ENCODE measurements around the gene MMD. TPM values are rescaled to one million over a fixed set of nuclear protein-coding genes. Genes with fewer than 3 reads are reported as not detected.
A peak's percentile ranks its signal among the peaks of the same experiment; 100 is the strongest.

The MMD gene
- total RNA-seq, 1 experiment from 2014 or later = 40.8 TPM

DNA sequence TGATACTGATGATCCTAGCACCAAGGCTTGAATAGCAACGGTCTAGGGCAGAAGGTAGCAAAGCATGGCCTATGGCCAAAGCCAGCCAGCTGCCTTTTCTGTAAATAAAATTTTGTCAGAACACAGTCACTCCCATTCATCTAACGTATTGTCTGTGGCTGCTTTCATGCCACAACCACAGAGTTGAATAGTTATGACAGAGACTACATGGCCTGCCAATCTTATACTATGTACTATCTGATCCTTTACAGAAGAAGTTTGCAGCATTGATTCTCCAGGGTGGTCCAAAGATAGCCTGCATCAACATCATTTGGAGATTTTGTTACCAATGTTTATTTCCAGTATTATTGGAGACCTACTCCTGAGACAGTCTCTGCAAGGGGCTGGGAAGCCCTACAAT is 19.9 kb upstream of the MMD start (continued):
- TF ChIP-seq, protein P1, sequence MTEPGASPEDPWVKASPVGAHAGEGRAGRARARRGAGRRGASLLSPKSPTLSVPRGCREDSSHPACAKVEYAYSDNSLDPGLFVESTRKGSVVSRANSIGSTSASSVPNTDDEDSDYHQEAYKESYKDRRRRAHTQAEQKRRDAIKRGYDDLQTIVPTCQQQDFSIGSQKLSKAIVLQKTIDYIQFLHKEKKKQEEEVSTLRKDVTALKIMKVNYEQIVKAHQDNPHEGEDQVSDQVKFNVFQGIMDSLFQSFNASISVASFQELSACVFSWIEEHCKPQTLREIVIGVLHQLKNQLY (CRISPR knock-in tag; IDR thresholded peaks at IDR 0.05) = no peak
- TF ChIP-seq ZNF671 (CRISPR knock-in tag; IDR thresholded peaks at IDR 0.05) (no peak), HMGA2 (CRISPR knock-in tag; IDR thresholded peaks at IDR 0.05) (no peak), ZBTB21 (CRISPR knock-in tag; IDR thresholded peaks at IDR 0.05; ENCODE audit: borderline replicate concordance) (no peak), PRRX2 (CRISPR knock-in tag; IDR thresholded peaks at IDR 0.05) (no peak), CREM (CRISPR knock-in tag; IDR thresholded peaks at IDR 0.05) (no peak)
- TF ChIP-seq, protein P2, sequence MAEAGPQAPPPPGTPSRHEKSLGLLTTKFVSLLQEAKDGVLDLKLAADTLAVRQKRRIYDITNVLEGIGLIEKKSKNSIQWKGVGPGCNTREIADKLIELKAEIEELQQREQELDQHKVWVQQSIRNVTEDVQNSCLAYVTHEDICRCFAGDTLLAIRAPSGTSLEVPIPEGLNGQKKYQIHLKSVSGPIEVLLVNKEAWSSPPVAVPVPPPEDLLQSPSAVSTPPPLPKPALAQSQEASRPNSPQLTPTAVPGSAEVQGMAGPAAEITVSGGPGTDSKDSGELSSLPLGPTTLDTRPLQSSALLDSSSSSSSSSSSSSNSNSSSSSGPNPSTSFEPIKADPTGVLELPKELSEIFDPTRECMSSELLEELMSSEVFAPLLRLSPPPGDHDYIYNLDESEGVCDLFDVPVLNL (CRISPR knock-in tag; IDR thresholded peaks at IDR 0.05; ENCODE audit: borderline replicate concordance, low read depth) = no peak
- TF ChIP-seq, protein P3, sequence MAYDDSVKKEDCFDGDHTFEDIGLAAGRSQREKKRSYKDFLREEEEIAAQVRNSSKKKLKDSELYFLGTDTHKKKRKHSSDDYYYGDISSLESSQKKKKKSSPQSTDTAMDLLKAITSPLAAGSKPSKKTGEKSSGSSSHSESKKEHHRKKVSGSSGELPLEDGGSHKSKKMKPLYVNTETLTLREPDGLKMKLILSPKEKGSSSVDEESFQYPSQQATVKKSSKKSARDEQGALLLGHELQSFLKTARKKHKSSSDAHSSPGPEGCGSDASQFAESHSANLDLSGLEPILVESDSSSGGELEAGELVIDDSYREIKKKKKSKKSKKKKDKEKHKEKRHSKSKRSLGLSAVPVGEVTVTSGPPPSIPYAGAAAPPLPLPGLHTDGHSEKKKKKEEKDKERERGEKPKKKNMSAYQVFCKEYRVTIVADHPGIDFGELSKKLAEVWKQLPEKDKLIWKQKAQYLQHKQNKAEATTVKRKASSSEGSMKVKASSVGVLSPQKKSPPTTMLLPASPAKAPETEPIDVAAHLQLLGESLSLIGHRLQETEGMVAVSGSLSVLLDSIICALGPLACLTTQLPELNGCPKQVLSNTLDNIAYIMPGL (CRISPR knock-in tag; IDR thresholded peaks at IDR 0.05) = no peak

DNA sequence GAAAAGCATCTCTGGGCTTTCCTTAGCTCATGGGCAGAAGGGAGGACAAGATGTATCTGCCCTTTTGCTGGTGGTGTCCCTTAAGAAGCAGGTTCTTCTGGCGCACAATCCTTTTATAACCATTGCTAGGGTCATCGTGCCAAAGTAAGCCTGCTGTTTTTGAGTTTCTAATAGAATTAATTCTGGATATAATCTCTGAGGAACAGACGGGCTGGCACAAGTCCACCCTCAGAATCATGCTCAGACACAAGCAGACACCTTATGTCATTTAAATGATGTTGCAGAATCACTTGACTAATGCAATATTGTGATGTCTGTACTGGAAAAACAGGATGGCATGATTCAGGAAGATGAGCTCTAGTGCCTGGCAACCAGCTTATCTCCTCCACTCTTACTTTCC is 18.8 kb upstream of the MMD start:
- H3K36me3 Mint-ChIP-seq = peaks cover 6% of the 10 kb centered on the region; the same call in 1 of the 2 replicates
- no peak for DNase-seq (ENCODE audit: low spot score)
- no peak overlapping the region for H3K4me3 Mint-ChIP-seq
- no peak for ATAC-seq
- peaks cover 7% of the 10 kb centered on the region for H3K9me3 Mint-ChIP-seq
- H3K4me1 Mint-ChIP-seq = peaks cover 47% of the 10 kb centered on the region
- ChIA-PET CTCF (no interaction called here), POLR2A (no interaction called here)
- no peaks in the 10 kb centered on the region for H3K27me3 Mint-ChIP-seq (ENCODE audit: low read depth)
- H3K27ac Mint-ChIP-seq = no peak overlapping the region
- no peak for TF ChIP-seq ZNF671 (CRISPR knock-in tag; IDR thresholded peaks at IDR 0.05)
- no peak for TF ChIP-seq GTF2I (CRISPR knock-in tag; conservative IDR thresholded peaks at IDR 0.05)
- TF ChIP-seq, protein P4, sequence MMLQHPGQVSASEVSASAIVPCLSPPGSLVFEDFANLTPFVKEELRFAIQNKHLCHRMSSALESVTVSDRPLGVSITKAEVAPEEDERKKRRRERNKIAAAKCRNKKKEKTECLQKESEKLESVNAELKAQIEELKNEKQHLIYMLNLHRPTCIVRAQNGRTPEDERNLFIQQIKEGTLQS (CRISPR knock-in tag; conservative IDR thresholded peaks at IDR 0.05) = no peak
- TF ChIP-seq RORB (CRISPR knock-in tag; IDR thresholded peaks at IDR 0.05) = no peak
- no peak for TF ChIP-seq PRRX2 (CRISPR knock-in tag; IDR thresholded peaks at IDR 0.05)
- no peak for TF ChIP-seq ZNF416 (CRISPR knock-in tag; IDR thresholded peaks at IDR 0.05)
- TF ChIP-seq JAZF1 (CRISPR knock-in tag; IDR thresholded peaks at IDR 0.05) = no peak
- TF ChIP-seq SMAD3 (CRISPR knock-in tag; IDR thresholded peaks at IDR 0.05; ENCODE audit: borderline replicate concordance) = no peak
- TF ChIP-seq JUN (CRISPR knock-in tag; IDR thresholded peaks at IDR 0.05) = no peak

DNA sequence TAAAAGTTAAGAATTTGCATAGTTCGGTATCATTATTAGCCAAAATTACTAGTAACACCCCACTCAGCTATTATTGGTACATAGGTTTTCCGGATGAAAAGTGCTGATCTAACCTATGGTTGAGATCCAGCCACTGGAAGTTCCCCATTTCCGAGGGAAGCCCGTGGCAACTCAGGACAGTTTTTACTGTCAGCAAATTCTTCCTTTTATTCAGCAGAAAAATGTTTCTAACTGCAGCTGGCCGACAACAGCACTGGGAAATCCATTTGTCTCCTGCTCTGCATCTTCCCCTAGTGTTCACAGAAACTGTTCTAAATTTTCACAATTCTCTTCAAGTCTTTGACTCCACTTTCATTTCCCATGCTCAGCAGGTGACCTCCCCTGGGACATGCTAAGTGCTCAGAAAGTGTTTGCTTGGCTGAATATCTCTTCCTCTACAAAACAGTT is 15.5 kb upstream of the MMD start:
- Mint-ChIP-seq H3K27ac (peak overlapping the region; percentile 61), H3K36me3 (peaks cover 6% of the 10 kb centered on the region; the same call in 1 of the 2 replicates), H3K27me3 (ENCODE audit: low read depth) (no peaks in the 10 kb centered on the region), H3K9me3 (peaks cover 7% of the 10 kb centered on the region), H3K4me3 (no peak overlapping the region), H3K4me1 (peaks cover 27% of the 10 kb centered on the region)
- no peak for DNase-seq (ENCODE audit: low spot score)
- POLR2A ChIA-PET = no interaction called here
- ATAC-seq = no peak
- CTCF ChIA-PET = no interaction called here
- TF ChIP-seq FOXK1 (CRISPR knock-in tag; IDR thresholded peaks at IDR 0.05) (no peak), EMX1 (CRISPR knock-in tag; IDR thresholded peaks at IDR 0.05) (no peak), JAZF1 (CRISPR knock-in tag; IDR thresholded peaks at IDR 0.05) (no peak), TEAD4 (CRISPR knock-in tag; IDR thresholded peaks at IDR 0.05) (no peak), ATF1 (CRISPR knock-in tag; IDR thresholded peaks at IDR 0.05) (no peak), RELA (CRISPR knock-in tag; IDR thresholded peaks at IDR 0.05; ENCODE audit: borderline replicate concordance) (no peak), OVOL2 (CRISPR knock-in tag; IDR thresholded peaks at IDR 0.05; ENCODE audit: borderline replicate concordance) (no peak), NFATC4 (CRISPR knock-in tag; IDR thresholded peaks at IDR 0.05) (no peak), ETV6 (CRISPR knock-in tag; IDR thresholded peaks at IDR 0.05) (no peak), ZNF232 (CRISPR knock-in tag; IDR thresholded peaks at IDR 0.05) (no peak)
- TF ChIP-seq, protein P5, sequence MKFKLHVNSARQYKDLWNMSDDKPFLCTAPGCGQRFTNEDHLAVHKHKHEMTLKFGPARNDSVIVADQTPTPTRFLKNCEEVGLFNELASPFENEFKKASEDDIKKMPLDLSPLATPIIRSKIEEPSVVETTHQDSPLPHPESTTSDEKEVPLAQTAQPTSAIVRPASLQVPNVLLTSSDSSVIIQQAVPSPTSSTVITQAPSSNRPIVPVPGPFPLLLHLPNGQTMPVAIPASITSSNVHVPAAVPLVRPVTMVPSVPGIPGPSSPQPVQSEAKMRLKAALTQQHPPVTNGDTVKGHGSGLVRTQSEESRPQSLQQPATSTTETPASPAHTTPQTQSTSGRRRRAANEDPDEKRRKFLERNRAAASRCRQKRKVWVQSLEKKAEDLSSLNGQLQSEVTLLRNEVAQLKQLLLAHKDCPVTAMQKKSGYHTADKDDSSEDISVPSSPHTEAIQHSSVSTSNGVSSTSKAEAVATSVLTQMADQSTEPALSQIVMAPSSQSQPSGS (CRISPR knock-in tag; IDR thresholded peaks at IDR 0.05; ENCODE audit: borderline replicate concordance, low read depth) = no peak
- TF ChIP-seq, protein P6, sequence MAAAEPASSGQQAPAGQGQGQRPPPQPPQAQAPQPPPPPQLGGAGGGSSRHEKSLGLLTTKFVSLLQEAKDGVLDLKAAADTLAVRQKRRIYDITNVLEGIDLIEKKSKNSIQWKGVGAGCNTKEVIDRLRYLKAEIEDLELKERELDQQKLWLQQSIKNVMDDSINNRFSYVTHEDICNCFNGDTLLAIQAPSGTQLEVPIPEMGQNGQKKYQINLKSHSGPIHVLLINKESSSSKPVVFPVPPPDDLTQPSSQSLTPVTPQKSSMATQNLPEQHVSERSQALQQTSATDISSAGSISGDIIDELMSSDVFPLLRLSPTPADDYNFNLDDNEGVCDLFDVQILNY (CRISPR knock-in tag; IDR thresholded peaks at IDR 0.05) = no peak
- TF ChIP-seq, protein P4 (CRISPR knock-in tag; conservative IDR thresholded peaks at IDR 0.05) = no peak
